Thymus (tissue), 11 donors: Measurements from ENCODE around the gene DEPDC1B. TPM values are rescaled to one million over a fixed set of nuclear protein-coding genes. Genes with fewer than 3 reads are reported as not detected.
"Not testable (repeated sequence)": the region's sequence is repeated elsewhere in the genome, so short reads cannot be mapped to it uniquely, and the experiment has no call there.

Experiments used
- DNase-seq, 9 donors: peaks; one replicate each; pipeline ENCODE4 v3.0.0-alpha.2; 2013; ENCODE audit warnings: low spot score in 9 of 9, low read depth in 6 of 9, missing footprints in 1 of 9
- H3K27ac ChIP-seq, 2 donors: one replicate each; pipeline ENCODE4 v1.5.1; 2013; ENCODE audit warnings: control low read depth in 1 of 2, low read depth in 1 of 2, low read length in 1 of 2, mild to moderate bottlenecking in 1 of 2, moderate library complexity in 1 of 2
- H3K27me3 ChIP-seq, 2 donors: one replicate each; pipeline ENCODE4 v1.5.1; 2013; ENCODE audit warnings: low read length in 1 of 2; ENCODE audit not compliant: control insufficient read depth in 2 of 2, insufficient read depth in 1 of 2
- H3K36me3 ChIP-seq, 2 donors: one replicate each; pipeline ENCODE4 v1.5.1; 2013; ENCODE audit warnings: low read length in 1 of 2, mild to moderate bottlenecking in 1 of 2, moderate library complexity in 1 of 2; ENCODE audit not compliant: control insufficient read depth in 2 of 2, insufficient read depth in 2 of 2
- H3K4me1 ChIP-seq, 2 donors: one replicate each; pipeline ENCODE4 v1.5.1; 2013; ENCODE audit warnings: low read length in 2 of 2; ENCODE audit not compliant: control insufficient read depth in 2 of 2, insufficient read depth in 2 of 2
- H3K4me3 ChIP-seq, 2 donors: one replicate each; pipeline ENCODE4 v1.5.1; 2013; ENCODE audit warnings: low read length in 2 of 2, control low read depth in 1 of 2, mild to moderate bottlenecking in 1 of 2
- H3K9me3 ChIP-seq, 2 donors: one replicate each; pipeline ENCODE4 v1.5.1; 2013; ENCODE audit warnings: low read length in 1 of 2, mild to moderate bottlenecking in 1 of 2; ENCODE audit not compliant: control insufficient read depth in 2 of 2, insufficient read depth in 1 of 2
- WGBS: extraction: QIAGEN DNeasy Blood & Tissue Kit; methylation state at CpG from one replicate; pipeline ENCODE4 v1.1.7; 2013; 5-methylcytosine and 5-hydroxymethylcytosine counted together
- polyA plus RNA-seq: library from polyadenylated mRNA; stranded (reverse); fragments of 200-250 nt; gene quantifications from one replicate; pipeline ENCODE4 v1.2.3, GENCODE V29; 2013
- total RNA-seq: library from RNA; stranded (reverse); fragments of 120-200 nt; gene quantifications from one replicate; pipeline ENCODE4 v1.2.4, GENCODE V29; 2013
- donor health status: healthy.

The DEPDC1B gene
- total and polyA plus RNA-seq, 2 donors: 4.9 to 25.2 TPM

- H3K4me1 ChIP-seq, H3K4me3 ChIP-seq, H3K9me3 ChIP-seq, DNase-seq, H3K36me3 ChIP-seq, H3K27me3 ChIP-seq, H3K27ac ChIP-seq: not testable (repeated sequence)
- WGBS: 98% methylated on average over 3 of the region's 3 CpGs
These were observed 79.2 kb downstream of the DEPDC1B start for GRCh38 chr5:60620752-60621151.

GRCh38 chr5:60613826-60614225 is 86.1 kb downstream of the DEPDC1B start:
- no peak overlapping the region for H3K4me3 ChIP-seq
- peaks cover 0 to 4% of the 10 kb centered on the region in 2 donors for H3K9me3 ChIP-seq
- no peak overlapping the region for H3K27ac ChIP-seq
- no peaks in the 10 kb centered on the region for H3K27me3 ChIP-seq
- DNase-seq: peak in 1 of 9 donors; percentile 11
- H3K4me1 ChIP-seq: no peaks in the 10 kb centered on the region
- peaks cover 0 to 3% of the 10 kb centered on the region in 2 donors for H3K36me3 ChIP-seq
- 92% methylated on average over 1 of the region's 1 CpG for WGBS

- Histone ChIP-seq H3K4me3 (no peak overlapping the region), H3K9me3 (peaks cover 0 to 4% of the 10 kb centered on the region in 2 donors)
- no peak for DNase-seq
These were observed 88.7 kb downstream of the DEPDC1B start for GRCh38 chr5:60611099-60611740.

GRCh38 chr5:60604771-60605170 is 95.2 kb downstream of the DEPDC1B start:
- Histone ChIP-seq H3K4me1 (no peaks in the 10 kb centered on the region), H3K4me3 (no peak overlapping the region), H3K36me3 (peaks cover 3 to 7% of the 10 kb centered on the region in 2 donors), H3K9me3 (no peaks in the 10 kb centered on the region), H3K27ac (no peak overlapping the region), H3K27me3 (no peaks in the 10 kb centered on the region)
- WGBS: 93% methylated on average over 1 of the region's 1 CpG
- DNase-seq: no peak

More at GRCh38 chr5:60611099-60611740, 88.7 kb downstream of the DEPDC1B start:
- no peaks in the 10 kb centered on the region for H3K27me3 ChIP-seq
- no peaks in the 10 kb centered on the region for H3K4me1 ChIP-seq
- H3K36me3 ChIP-seq: peaks cover 0 to 3% of the 10 kb centered on the region in 2 donors
- no peak overlapping the region for H3K27ac ChIP-seq

GRCh38 chr5:60598424-60598823 is 101.5 kb downstream of the DEPDC1B start:
- DNase-seq: no peak
- Histone ChIP-seq H3K27ac (no peak overlapping the region), H3K4me1 (peaks cover 2 to 3% of the 10 kb centered on the region in 2 donors), H3K27me3 (no peaks in the 10 kb centered on the region), H3K4me3 (no peak overlapping the region), H3K36me3 (peaks cover 5 to 7% of the 10 kb centered on the region in 2 donors), H3K9me3 (no peaks in the 10 kb centered on the region)
- WGBS: 18% methylated on average over 4 of the region's 4 CpGs

GRCh38 chr5:60597572-60598320 is 102.2 kb downstream of the DEPDC1B start:
- under 1% methylated on average over 3 of the region's 3 CpGs for WGBS
- no peak overlapping the region for H3K27ac ChIP-seq
- peak; percentile 15 to 81 (median 36) for DNase-seq

GRCh38 chr5:60594715-60595477 is 105.1 kb downstream of the DEPDC1B start:
- Histone ChIP-seq H3K27ac (no peak overlapping the region), H3K4me1 (peaks cover 2 to 3% of the 10 kb centered on the region in 2 donors), H3K9me3 (no peaks in the 10 kb centered on the region), H3K36me3 (peaks cover 0 to 3% of the 10 kb centered on the region in 2 donors), H3K4me3 (no peak overlapping the region), H3K27me3 (no peaks in the 10 kb centered on the region)
- 94% methylated on average over 4 of the region's 4 CpGs for WGBS
- DNase-seq: no peak

More at GRCh38 chr5:60597572-60598320, 102.2 kb downstream of the DEPDC1B start:
- H3K27me3 ChIP-seq: no peaks in the 10 kb centered on the region
- H3K36me3 ChIP-seq: peaks cover 2 to 5% of the 10 kb centered on the region in 2 donors
- H3K4me3 ChIP-seq: no peak overlapping the region
- H3K4me1 ChIP-seq: peaks cover 2 to 3% of the 10 kb centered on the region in 2 donors
- H3K9me3 ChIP-seq: no peaks in the 10 kb centered on the region

- H3K4me1 ChIP-seq: no peaks in the 10 kb centered on the region
- no peak overlapping the region for H3K27ac ChIP-seq
- H3K27me3 ChIP-seq: no peaks in the 10 kb centered on the region
- H3K9me3 ChIP-seq: no peaks in the 10 kb centered on the region
- DNase-seq: no peak
- H3K36me3 ChIP-seq: no peaks in the 10 kb centered on the region
- H3K4me3 ChIP-seq: no peak overlapping the region
- WGBS: over 99% methylated on average over 2 of the region's 2 CpGs
These were observed 109.8 kb downstream of the DEPDC1B start for GRCh38 chr5:60590172-60590571.

- not testable (repeated sequence) for H3K27ac ChIP-seq, H3K27me3 ChIP-seq, H3K4me1 ChIP-seq, H3K9me3 ChIP-seq, DNase-seq, H3K4me3 ChIP-seq, H3K36me3 ChIP-seq
- WGBS: 97% methylated on average over 6 of the region's 6 CpGs
These were observed 112.7 kb downstream of the DEPDC1B start for GRCh38 chr5:60587312-60587711.
